Activated CD4-positive, alpha-beta T cell treated with anti-CD3 and anti-CD28 coated beads for 36 hours (primary cell): ENCODE data around the gene HIGD1C. TPM values are rescaled to one million over a fixed set of nuclear protein-coding genes. Genes with fewer than 3 reads are reported as not detected.
"Not testable (repeated sequence)": the region's sequence is repeated elsewhere in the genome, so short reads cannot be mapped to it uniquely, and the experiment has no call there.

Source experiments
- ATAC-seq: fragments of 200-7000 bp; cut with Tn5 transposase; one replicate; pipeline ENCODE4 v1.10.0; 2021; ENCODE audit warnings: mild to moderate bottlenecking, moderate library complexity
- CTCF ChIA-PET: fragments of 350-600 bp; sonication (Branson Sonifier 250); formaldehyde crosslinking; loops from one replicate; lab custom pipeline; 2021; ENCODE audit warnings: antibody characterized with exemption; lab: Charles Lee
- POLR2A ChIA-PET: fragments of 350-600 bp; sonication (Branson Sonifier 250); formaldehyde crosslinking; loops from one replicate; lab custom pipeline; 2021; ENCODE audit warnings: antibody characterized with exemption, inconsistent platforms; lab: Charles Lee
- DNase-seq: peaks from one replicate; pipeline ENCODE4 v3.0.0-alpha.2; 2020
- H3K27ac Mint-ChIP-seq: one replicate; pipeline ENCODE4 v1.8.0; 2021; ENCODE audit warnings: mixed read lengths
- H3K27me3 Mint-ChIP-seq: one replicate; pipeline ENCODE4 v1.8.0; 2021; ENCODE audit warnings: mixed read lengths
- H3K36me3 Mint-ChIP-seq: one replicate; pipeline ENCODE4 v1.8.0; 2021; ENCODE audit warnings: low read depth, mixed read lengths
- H3K4me1 Mint-ChIP-seq: one replicate; pipeline ENCODE4 v1.8.0; 2021; ENCODE audit warnings: mixed read lengths
- H3K4me3 Mint-ChIP-seq: one replicate; pipeline ENCODE4 v1.8.0; 2021; ENCODE audit warnings: mild to moderate bottlenecking, moderate library complexity, mixed read lengths
- H3K9me3 Mint-ChIP-seq: one replicate; pipeline ENCODE4 v1.8.0; 2021; ENCODE audit warnings: low read depth, mixed read lengths
- intact Hi-C, 2 experiments: fragments of 100-400 bp; cut with DNase I in 1 of 2; cut with micrococcal nuclease in 1 of 2; formaldehyde crosslinking; loops; one replicate each; pipeline versions ENCODE4 v1.14.2 to v1.15.1; 2022 to 2024; cut with DNase I, micrococcal nuclease
- total RNA-seq, 2 experiments: library from RNA; stranded (reverse); gene quantifications; one replicate each; pipeline ENCODE4 v1.2.3, GENCODE V29; 2021

HIGD1C gene
- total RNA-seq, 2 experiments from 2014 or later = not detected

- no peaks in the 10 kb centered on the region for H3K36me3 Mint-ChIP-seq
- H3K27ac Mint-ChIP-seq = peak overlapping the region; percentile 33
- H3K27me3 Mint-ChIP-seq = peaks cover 2% of the 10 kb centered on the region
- H3K4me3 Mint-ChIP-seq = peak overlapping the region; percentile 41
- ATAC-seq = peak; percentile 58
- ChIA-PET CTCF (interaction anchor here (0.7 to 1.4 kb wide), 3 partner anchors 12 to 467 kb away, joined by 3 to 5 read pairs (median 3); partner anchors contain the start of gene GALNT6), POLR2A (no interaction called here)
- H3K4me1 Mint-ChIP-seq = peaks cover 18% of the 10 kb centered on the region
- intact Hi-C loops = loop anchor here in 1 of 2 experiments (2.0 kb wide), 1 partner anchor 58 kb away; no protein-coding TSS in a partner anchor
- H3K9me3 Mint-ChIP-seq = no peaks in the 10 kb centered on the region
- DNase-seq = peak; percentile 17
Measured at GRCh38 chr12:50924439-50925341, 27.7 kb upstream of the HIGD1C start.

DNA sequence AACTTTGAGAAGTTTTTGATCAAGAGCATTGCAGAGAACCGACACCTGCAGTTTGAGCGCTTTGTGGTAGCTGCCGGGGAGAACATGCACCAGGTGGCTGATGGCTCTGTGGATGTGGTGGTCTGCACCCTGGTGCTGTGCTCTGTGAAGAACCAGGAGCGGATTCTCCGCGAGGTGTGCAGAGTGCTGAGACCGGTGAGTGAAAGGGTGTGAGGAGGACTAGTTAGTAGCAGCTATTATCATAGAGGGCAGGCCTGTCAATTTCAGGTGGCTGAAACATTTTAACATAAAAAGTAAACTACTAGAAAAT lies 27.0 kb upstream of the HIGD1C start:
- Mint-ChIP-seq H3K4me3 (peak overlapping the region; percentile 31), H3K36me3 (no peaks in the 10 kb centered on the region), H3K4me1 (peaks cover 18% of the 10 kb centered on the region), H3K27ac (no peak overlapping the region), H3K9me3 (no peaks in the 10 kb centered on the region), H3K27me3 (peaks cover 2% of the 10 kb centered on the region)
- CTCF ChIA-PET = interaction anchor here (0.7 to 1.4 kb wide), 4 partner anchors 12 to 466 kb away, joined by 3 to 5 read pairs (median 3); partner anchors contain the start of gene GALNT6
- POLR2A ChIA-PET = no interaction called here
- ATAC-seq = no peak
- intact Hi-C loops = loop anchor here in 1 of 2 experiments (2.0 kb wide), 1 partner anchor 58 kb away; no protein-coding TSS in a partner anchor
- no peak for DNase-seq

DNA sequence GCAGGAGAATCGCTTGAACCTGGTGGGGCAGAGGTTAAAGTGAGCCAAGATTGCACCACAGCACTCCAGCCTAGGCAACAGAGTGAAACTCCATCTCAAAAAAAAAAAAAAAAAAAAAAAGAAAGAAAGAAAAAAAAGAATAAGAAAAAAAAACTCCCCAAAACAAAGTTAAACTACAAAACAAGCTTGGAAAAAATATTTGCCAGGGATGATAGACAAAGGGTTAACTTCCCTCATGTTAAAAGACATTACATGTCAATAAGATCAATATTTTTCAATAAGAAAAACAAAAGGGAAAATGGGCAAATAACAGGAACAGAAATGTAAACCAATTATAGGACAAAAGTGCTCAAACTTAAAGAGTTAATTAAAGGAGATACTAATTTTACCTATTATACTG lies 26.4 kb upstream of the HIGD1C start:
- H3K9me3 Mint-ChIP-seq = no peaks in the 10 kb centered on the region
- no peaks in the 10 kb centered on the region for H3K36me3 Mint-ChIP-seq
- peaks cover 18% of the 10 kb centered on the region for H3K4me1 Mint-ChIP-seq
- ATAC-seq = no peak
- no peak for DNase-seq
- intact Hi-C loops = loop anchor here in 1 of 2 experiments (2.0 kb wide), 1 partner anchor 57 kb away; no protein-coding TSS in a partner anchor
- ChIA-PET POLR2A (no interaction called here), CTCF (interaction anchor here (1.0 to 1.4 kb wide), 2 partner anchors 48 to 327 kb away, joined by 3 read pairs; no protein-coding TSS in a partner anchor)
- H3K27ac Mint-ChIP-seq = no peak overlapping the region
- no peak overlapping the region for H3K4me3 Mint-ChIP-seq
- peaks cover 2% of the 10 kb centered on the region for H3K27me3 Mint-ChIP-seq

GRCh38 chr12:50926415-50926814 lies 25.9 kb upstream of the HIGD1C start:
- intact Hi-C loops = no loop called here
- ChIA-PET POLR2A (no interaction called here), CTCF (interaction anchor here (0.6 to 1.0 kb wide), 3 partner anchors 130 to 326 kb away, joined by 3 read pairs; no protein-coding TSS in a partner anchor)
- DNase-seq (no peak), ATAC-seq (no peak)
- H3K4me1 Mint-ChIP-seq = peaks cover 18% of the 10 kb centered on the region
- H3K36me3 Mint-ChIP-seq = no peaks in the 10 kb centered on the region
- H3K4me3 Mint-ChIP-seq = no peak overlapping the region
- no peaks in the 10 kb centered on the region for H3K9me3 Mint-ChIP-seq
- H3K27ac Mint-ChIP-seq = no peak overlapping the region
- peaks cover 2% of the 10 kb centered on the region for H3K27me3 Mint-ChIP-seq

DNA sequence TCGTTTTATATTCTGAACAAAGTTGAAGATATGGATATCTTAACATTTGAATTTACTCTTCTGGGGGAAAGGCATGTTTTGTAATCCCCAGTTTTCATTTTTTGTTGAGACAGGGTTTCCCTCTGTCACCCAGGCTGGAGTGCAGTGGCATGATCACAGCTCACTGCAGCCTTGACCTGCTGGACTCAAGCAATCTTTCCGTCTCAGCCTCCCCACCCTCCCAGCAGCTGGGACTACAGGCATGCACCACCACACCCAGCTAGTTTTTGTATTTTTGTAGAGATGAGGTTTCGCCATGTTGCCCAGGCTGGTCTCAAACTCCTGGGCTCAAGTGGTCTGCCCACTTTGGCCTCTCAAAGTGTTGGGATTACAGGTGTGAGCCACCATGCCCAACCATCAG lies 25.4 kb upstream of the HIGD1C start:
- DNase-seq, intact Hi-C loops, POLR2A ChIA-PET, H3K27ac Mint-ChIP-seq, H3K4me3 Mint-ChIP-seq, H3K9me3 Mint-ChIP-seq, ATAC-seq, H3K27me3 Mint-ChIP-seq, H3K36me3 Mint-ChIP-seq: not testable (repeated sequence)
- CTCF ChIA-PET = interaction anchor here (0.6 to 0.7 kb wide), 3 partner anchors 130 to 387 kb away, joined by 3 to 5 read pairs (median 3); no protein-coding TSS in a partner anchor
- H3K4me1 Mint-ChIP-seq = peaks cover 18% of the 10 kb centered on the region

- no peak overlapping the region for H3K4me3 Mint-ChIP-seq
- POLR2A ChIA-PET = no interaction called here
- CTCF ChIA-PET = interaction anchor here (0.6 to 0.7 kb wide), 3 partner anchors 130 to 388 kb away, joined by 3 to 5 read pairs (median 3); no protein-coding TSS in a partner anchor
Measured at GRCh38 chr12:50927356-50927755, 25.0 kb upstream of the HIGD1C start.

GRCh38 chr12:50927766-50928224 lies 24.5 kb upstream of the HIGD1C start:
- ChIA-PET POLR2A (interaction anchor here (0.7 kb wide), 1 partner anchor 94 kb away, joined by 3 read pairs; no protein-coding TSS in a partner anchor), CTCF (interaction anchor here (0.6 to 1.4 kb wide), 3 partner anchors 26 to 102 kb away, joined by 3 to 4 read pairs (median 4); no protein-coding TSS in a partner anchor)
- ATAC-seq = no peak
- Mint-ChIP-seq H3K4me1 (peaks cover 22% of the 10 kb centered on the region), H3K9me3 (no peaks in the 10 kb centered on the region), H3K27me3 (peaks cover 2% of the 10 kb centered on the region), H3K36me3 (no peaks in the 10 kb centered on the region), H3K27ac (no peak overlapping the region), H3K4me3 (no peak overlapping the region)
- no peak for DNase-seq
- intact Hi-C loops = no loop called here

More at GRCh38 chr12:50927356-50927755, 25.0 kb upstream of the HIGD1C start:
- Mint-ChIP-seq H3K36me3 (no peaks in the 10 kb centered on the region), H3K4me1 (peaks cover 18% of the 10 kb centered on the region), H3K9me3 (no peaks in the 10 kb centered on the region), H3K27ac (no peak overlapping the region), H3K27me3 (peaks cover 2% of the 10 kb centered on the region)
- ATAC-seq = no peak
- intact Hi-C loops = no loop called here
- no peak for DNase-seq

DNA sequence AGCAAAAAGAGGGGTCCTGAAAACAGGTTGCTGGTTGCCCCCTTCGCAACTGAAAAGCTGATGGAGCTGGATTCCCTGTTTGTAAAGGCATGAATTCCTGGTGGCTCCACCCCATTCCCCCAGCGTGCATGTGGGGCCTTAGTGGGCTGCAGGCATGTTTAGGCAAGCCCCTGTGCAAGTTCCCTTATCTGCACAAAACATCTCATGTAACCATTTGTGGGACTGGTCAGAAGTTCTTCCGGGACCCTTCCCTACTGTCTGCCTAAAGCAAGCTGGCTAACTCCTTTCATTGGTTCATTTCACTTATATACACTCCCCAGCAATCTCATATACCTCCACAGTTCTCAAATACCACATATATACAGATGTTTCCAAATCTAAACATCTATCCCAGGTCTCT lies 24.0 kb upstream of the HIGD1C start:
- DNase-seq = no peak
- peaks cover 24% of the 10 kb centered on the region for H3K4me1 Mint-ChIP-seq
- ATAC-seq = no peak
- H3K36me3 Mint-ChIP-seq = no peaks in the 10 kb centered on the region
- H3K27ac Mint-ChIP-seq = no peak overlapping the region
- no peaks in the 10 kb centered on the region for H3K9me3 Mint-ChIP-seq
- ChIA-PET CTCF (interaction anchor here (0.6 to 1.4 kb wide), 3 partner anchors 27 to 103 kb away, joined by 3 to 4 read pairs (median 4); no protein-coding TSS in a partner anchor), POLR2A (interaction anchor here (0.7 kb wide), 1 partner anchor 93 kb away, joined by 3 read pairs; no protein-coding TSS in a partner anchor)
- H3K27me3 Mint-ChIP-seq = no peaks in the 10 kb centered on the region
- H3K4me3 Mint-ChIP-seq = no peak overlapping the region
- intact Hi-C loops = no loop called here

DNA sequence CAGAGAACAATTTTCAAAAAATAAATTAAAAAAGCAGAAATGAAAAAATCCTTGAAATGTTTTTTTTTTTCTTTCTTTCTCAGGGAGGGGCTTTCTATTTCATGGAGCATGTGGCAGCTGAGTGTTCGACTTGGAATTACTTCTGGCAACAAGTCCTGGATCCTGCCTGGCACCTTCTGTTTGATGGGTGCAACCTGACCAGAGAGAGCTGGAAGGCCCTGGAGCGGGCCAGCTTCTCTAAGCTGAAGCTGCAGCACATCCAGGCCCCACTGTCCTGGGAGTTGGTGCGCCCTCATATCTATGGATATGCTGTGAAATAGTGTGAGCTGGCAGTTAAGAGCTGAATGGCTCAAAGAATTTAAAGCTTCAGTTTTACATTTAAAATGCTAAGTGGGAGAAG lies 22.5 kb upstream of the HIGD1C start:
- intact Hi-C loops = no loop called here
- DNase-seq (no peak), ATAC-seq (no peak)
- ChIA-PET CTCF (no interaction called here), POLR2A (no interaction called here)
- Mint-ChIP-seq H3K9me3 (no peaks in the 10 kb centered on the region), H3K27me3 (no peaks in the 10 kb centered on the region), H3K27ac (no peak overlapping the region), H3K4me1 (peaks cover 16% of the 10 kb centered on the region), H3K36me3 (no peaks in the 10 kb centered on the region), H3K4me3 (no peak overlapping the region)

GRCh38 chr12:50930477-50930876 lies 21.9 kb upstream of the HIGD1C start:
- H3K27me3 Mint-ChIP-seq, H3K27ac Mint-ChIP-seq, H3K4me3 Mint-ChIP-seq, H3K9me3 Mint-ChIP-seq, H3K36me3 Mint-ChIP-seq, CTCF ChIA-PET, intact Hi-C loops, ATAC-seq, POLR2A ChIA-PET: not testable (repeated sequence)
- H3K4me1 Mint-ChIP-seq = peaks cover 10% of the 10 kb centered on the region
- DNase-seq = peak; percentile 34

DNA sequence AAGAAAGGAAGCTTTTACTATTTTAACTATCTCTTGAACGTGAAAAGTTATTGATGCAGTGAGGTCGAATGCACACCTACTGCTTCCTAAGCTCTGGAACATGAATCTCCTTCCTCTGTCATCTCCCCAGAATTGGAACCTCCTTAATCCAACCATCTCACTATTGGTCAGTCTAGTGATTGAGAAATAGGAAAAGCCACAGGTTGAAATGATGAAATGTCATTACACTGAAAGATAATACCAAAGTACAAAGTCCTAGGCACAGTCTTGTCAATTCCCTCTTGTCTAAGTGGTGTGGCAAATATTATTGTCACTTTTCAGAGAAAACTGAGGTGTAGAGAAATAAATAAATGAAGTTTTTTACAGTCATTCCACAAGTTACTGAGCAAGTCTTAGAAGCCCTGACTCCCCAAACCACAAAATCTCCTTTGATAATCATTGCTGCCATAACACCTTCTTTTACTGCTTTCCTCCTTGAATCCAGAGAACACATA lies 19.5 kb upstream of the HIGD1C start:
- H3K27me3 Mint-ChIP-seq = no peaks in the 10 kb centered on the region
- H3K36me3 Mint-ChIP-seq = no peaks in the 10 kb centered on the region
- H3K9me3 Mint-ChIP-seq = no peaks in the 10 kb centered on the region
- ChIA-PET CTCF (interaction anchor here (0.7 kb wide), 1 partner anchor 253 kb away, joined by 3 read pairs; no protein-coding TSS in a partner anchor), POLR2A (no interaction called here)
- no peak overlapping the region for H3K27ac Mint-ChIP-seq
- intact Hi-C loops = no loop called here
- H3K4me1 Mint-ChIP-seq = peaks cover 10% of the 10 kb centered on the region
- H3K4me3 Mint-ChIP-seq = no peak overlapping the region
- ATAC-seq (peak; percentile 70), DNase-seq (no peak)
